ENCODE data around the gene CAPN5.
A peak's percentile ranks its signal among the peaks of the same experiment; 100 is the strongest.
"Not testable (repeated sequence)": the region's sequence is repeated elsewhere in the genome, so short reads cannot be mapped to it uniquely, and the experiment has no call there.

The CAPN5 gene

DNA sequence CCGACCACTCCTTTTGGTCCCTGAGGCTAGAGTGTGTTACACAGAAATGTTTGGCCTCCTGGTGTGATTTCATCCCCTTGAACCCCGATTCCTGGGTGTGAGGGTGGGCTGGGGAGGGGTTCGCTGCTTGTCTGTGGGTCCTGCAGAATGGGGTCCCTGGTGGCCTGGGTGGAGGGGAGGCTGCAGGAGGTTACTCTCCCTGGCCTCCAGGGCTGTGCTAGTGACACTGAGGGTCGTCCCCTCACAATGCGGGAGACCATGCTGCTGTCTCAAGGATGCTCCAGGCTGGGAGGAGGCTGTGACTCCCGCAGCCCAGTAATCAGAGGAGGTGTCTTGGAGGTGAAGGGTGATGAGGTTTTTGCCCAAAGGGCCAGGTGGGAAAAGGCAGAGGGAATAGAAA lies 18.9 kb downstream of the CAPN5 start:
- no peak for DNase-seq

DNA sequence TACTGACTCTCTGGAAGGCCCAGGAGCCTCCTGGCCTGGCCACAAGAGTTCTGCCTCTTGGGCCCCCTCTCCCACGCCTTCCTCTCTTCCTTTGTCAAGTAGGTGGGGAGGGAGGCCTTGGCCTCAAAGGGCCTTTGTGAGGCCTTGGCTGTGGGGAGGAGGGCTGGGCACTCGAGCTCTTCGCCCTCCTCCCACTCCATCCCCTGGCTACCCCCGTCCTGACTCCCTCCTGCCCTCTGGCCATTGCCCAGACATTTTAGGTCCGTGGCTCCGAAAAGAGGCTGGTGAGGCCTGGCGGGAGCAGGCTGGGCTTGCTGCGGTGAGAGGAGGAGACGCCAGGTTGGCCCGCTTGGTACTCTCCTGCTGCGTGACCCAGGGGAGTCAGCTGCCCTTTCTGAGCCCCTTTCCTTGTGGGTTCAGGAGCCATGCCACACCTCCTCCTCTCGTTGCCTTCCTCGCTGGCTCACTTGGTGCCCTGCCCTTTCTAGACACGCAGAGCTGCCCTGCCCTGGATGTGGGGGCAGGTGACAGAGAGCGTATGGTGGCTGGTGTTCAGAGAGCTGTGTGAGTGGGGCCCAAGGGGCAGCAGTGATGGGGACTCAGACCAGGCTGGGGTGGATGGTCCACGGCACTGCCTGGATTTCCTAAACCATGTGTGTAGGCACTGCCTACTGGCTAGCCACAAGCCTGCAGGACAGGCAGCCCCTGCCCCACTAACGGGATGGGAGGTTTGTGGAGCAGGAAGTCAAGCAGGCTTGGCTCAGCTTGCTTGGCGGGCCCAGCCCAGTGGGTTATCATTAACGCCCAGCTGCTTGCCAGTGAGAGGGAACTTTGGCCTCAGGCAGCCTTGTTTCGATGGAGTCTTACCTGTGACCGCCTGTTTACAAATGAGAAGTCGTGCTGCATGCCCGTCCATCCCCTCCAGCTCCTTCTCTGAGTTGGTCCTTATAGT lies 20.0 kb downstream of the CAPN5 start:
- no peak for DNase-seq

DNA sequence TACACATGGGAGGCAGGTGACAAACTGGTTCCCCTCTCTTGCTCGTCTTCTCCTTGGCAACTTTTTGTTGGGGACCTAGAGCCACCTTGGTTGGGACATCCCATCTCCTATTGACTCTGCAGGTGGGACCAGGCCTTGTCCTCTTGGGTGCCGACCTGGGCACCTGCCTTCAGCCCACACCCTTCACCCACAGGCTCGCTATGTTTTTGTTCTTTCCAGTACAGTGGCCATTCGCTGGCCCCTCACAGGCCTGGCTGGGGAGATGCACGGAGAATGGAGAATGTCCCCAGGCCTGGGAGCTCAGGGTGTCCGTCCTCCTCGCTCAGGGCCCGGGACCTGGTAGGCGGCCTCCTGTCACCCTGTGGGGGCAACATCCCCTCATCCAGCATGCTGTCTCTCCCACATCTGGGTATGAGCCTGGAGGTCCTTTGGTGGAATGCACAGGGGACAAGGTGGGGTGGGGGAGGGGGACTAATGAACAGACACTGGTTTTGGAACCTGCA lies 21.0 kb downstream of the CAPN5 start:
- DNase-seq: no peak

DNA sequence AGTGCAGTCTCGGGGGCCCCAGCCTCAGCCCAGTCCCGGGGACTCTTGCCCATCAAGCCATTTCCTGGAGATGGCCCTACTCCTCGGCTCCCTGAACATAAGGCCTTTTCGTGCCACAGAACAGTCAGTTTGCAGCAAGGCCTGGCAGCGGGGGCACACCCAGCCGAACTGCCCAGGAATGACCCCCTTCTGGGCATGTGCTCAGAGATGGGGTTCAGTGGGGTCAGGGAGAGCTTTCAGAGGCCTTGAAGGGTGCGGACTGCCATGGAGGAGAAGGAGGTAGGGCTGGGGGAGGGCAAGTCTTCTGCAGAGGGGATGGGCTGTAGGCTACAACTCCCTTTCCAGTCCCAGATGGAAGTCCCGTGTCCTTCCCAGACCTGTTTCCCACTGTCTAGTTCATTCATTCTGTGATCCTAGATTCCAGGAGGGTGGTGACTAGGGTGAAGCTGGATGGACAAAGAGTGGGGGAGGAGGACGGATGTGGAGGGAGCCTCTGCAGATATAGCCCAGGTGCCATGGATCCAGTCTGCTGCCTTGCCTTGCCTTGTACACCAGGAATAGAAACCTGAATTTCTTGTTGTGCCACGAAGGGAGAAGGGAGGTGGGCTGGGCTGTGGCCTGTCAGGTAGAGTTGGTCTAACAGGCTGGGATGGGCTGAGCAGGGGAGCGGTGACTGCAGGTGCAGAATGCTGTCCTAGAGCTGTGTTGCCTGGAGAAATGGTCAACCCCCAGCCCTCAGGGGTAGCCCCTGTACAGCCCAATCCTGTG lies 21.6 kb downstream of the CAPN5 start:
- DNase-seq: no peak

DNA sequence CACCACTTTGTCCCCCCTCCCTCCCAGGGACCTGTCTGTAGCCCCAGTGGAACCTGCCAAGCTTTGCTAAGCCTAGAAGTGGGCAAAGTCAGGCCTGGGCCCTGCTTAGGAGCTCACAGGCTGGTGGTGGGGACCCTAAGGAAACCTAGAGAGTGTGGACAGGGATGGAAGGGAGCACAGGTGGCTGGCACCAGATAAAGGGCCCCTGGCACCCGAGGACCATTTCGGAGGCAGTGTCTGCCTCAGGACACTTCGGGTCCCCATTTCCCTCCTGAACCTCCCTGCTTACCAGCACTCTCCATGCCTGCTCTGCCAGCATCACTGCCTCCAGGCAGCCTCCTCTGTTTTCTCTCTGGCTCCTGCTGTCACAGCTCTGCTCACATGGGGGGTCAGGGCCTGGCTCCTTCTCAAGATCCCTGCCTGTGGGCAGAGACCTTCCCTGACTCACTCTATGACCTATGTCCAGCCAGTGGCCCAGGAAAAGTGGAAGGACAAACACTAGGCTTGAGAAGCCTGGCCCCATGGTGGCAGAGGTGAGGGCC lies 22.3 kb downstream of the CAPN5 start:
- DNase-seq: no peak

DNA sequence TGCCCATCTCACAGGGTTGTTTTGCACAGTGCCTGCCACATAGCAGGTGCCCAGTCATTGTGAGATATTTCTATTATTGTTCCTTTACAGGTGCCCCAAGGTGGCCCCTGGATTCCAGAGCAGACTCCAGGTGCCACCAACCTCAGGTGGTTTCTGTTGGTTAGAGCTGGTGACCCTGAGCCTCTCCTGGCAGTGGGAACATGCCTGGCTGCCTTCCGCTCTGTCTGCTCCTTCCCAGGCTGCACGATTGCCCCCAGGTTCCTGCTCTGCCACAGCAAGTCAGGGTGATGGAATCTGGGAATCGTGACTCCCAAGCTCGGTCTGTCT lies 23.2 kb downstream of the CAPN5 start:
- no peak for DNase-seq

DNA sequence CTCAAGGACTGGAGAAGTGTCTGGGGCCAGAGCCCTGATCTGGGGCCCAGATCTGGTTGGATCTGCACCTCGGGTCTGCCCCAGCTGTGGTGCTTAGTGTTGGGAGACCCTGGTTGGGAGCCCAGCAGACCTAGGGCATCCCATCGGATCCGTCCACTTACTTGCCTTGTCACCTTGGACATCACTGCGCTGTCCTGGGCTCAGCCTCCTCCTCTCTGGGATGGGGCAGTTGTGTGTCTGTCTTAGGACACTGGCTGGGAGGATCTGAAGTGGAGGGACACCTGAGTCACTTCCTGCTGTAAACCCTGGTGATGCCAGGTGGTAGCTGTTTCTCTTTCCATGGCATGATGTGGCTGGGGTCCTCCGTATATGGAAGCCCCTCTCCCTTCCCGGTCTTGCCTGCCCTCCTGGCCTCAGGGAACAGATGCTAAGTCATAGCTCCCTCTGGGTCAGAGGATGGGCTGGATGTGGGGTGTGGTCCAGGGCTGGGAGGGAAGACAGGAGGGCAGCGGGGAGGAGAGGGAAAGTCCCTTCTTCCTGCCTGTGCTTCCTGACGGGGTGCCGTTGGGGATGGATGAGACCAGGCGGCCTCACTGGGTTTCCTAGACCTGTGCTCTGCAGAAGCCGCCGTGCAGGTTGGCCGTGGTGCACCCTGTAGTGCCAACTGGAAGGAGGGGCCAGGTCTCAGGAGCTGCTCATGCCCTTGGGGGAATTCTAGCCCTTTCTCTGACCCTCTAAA lies 23.8 kb downstream of the CAPN5 start:
- no peak for DNase-seq

DNA sequence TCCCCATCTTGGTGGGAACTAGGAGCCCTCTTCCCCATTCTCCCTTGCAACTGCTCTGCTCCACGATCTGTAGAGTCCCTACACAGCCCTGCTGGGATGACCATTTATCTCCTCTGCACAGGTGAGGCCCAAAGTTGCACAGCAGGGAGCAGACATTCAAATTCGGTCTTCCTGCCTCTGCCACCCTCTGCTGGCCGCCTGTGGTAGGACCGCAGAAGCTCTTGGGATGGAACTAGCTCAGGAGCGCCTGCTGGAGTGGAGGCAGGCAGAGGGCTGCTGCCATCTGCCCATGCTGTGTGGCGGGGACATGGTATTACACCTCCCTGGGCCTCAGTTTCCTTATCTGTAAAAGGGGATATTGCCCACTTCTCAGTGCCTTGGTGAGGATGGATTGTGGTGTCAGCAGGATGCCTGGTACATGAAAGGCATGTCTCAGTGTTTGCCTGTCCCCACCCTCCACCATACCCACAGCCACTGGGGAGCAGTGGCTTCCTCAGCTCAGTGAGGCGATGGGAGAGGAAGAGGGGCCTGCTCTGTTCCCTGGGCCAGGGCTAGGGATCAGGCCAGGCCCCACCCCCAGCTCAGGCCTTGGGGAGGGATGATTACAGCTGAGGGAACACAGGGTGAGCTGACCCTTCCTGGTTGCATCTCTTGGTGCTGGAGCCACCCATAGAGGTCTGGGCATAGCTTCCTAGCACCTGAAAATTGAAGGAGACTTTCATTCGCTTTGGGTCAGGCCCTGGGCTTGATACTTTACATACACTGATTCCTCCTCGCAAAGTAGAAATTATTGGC lies 24.6 kb downstream of the CAPN5 start:
- DNase-seq: peak; percentile 7

DNA sequence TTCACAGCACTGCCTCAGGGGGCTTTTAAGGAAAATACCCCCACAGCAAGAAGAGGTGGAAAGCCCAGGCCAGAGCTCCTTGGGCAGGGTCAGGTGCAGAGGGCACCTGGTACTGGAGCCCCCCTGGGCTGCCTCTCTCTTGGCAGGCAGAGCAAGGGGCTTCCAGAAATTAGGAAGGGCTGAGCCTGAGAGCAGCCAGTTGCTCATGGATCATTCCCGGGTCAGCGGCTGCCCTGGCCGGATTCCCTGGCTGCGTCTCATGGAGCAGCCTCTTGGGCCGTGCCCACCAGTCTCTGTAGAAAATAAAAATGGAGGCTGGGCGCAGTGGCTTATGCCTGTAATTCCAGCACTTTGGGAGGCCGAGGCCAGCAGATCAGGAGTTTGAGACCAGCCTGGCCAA lies 25.6 kb downstream of the CAPN5 start:
- no peak for DNase-seq

DNA sequence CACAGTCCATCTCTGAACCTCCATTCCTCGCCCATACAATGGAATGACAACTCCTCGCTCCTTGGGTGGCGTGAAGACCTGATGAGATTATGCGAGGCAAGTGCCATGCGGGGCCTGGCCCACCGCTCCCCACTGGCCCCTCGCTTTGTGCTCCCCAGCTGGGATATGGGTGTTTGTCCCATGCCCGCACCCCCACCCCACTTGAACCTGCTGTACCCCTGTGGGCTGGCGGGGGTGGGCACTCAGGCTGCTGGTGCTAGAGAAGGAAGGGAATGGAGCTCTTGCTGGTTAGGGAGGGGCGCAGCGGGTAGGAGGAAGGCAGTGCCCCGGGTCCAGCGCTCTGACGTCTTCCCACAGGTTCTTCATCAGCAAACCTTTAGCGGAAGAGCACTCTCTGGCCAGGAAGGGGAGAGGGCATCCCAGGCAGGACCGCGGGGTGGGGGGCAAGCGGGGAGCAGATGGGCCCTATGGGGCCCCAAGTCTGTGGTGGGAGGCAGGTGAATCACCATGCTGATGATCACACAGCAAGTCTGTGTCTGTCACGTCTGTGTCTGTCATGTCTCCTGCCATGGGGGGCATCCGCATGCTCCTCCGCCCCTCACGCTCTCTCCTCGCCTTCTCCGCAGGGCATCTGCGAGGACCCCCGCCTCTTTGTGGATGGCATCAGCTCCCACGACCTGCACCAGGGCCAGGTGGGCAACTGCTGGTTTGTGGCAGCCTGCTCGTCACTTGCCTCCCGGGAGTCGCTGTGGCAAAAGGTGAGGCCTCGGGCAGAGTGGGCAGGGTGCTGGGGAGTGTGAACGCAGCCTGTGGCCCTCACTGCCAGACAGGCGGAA lies 26.5 kb downstream of the CAPN5 start:
- no peak for DNase-seq

DNA sequence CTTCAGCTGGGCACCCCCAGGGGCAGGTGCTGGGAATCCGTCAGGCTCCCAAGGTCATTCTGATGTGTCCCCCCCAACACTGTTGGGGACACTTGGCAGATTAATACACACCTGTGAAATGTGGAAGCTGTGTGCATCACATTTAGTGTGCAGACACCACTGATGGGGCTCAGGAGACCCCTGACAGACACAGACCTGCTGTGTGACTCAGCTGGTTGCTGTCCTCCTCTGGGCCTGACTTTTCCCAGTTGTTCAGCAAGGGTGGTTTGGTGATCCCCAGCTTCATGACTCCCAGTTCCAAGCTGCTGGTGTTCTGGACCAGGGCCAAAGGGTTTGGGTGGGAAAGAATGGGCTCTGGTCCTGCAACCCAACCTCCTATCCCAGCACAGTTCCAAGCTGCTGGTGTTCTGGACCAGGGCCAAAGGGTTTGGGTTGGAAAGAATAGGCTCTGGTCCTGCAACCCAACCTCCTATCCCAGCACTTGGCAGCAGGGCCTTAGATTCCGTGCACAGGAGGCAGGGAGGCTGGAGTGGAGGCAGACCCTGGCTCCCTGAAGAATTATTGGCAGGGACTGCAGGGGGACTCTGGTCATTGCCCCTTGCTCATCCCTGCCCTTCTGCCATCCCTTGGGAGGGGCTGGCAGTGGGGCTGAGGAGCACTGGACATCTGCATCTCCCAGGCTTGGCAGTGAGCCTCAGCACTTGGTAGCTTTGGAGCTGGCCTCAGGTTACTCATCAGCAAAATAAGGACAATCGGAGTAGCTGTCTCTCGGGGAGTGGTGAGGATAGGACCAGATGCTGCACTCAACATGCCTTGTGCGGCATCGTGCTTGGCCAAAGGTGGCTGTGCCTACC lies 27.4 kb downstream of the CAPN5 start:
- no peak for DNase-seq

DNA sequence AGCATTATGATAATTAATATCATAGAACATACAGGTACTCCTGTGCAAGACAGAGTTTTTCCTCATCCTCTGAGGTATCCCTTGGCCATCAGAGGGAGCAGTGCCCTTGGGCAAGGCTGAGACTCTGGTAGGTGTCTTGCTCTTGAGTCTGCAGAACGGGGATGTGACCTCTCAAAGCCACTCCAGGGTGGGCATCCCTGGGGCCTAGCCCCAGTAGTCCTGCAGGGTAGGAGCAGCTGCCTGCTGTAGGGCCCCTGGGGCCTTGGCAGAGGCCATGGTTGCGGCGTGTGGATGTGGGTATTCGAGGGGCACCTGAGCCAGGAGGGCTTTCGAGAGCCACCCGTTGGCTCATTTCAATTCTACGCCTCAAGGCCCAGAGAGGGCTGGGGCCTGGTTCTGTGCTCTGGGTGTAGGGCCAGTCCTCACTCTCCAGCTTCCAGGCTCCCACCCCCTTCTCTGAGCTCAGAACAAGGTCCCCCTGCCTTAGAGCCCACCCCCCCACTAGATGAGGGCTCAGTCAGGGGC lies 28.1 kb downstream of the CAPN5 start:
- no peak for DNase-seq

DNA sequence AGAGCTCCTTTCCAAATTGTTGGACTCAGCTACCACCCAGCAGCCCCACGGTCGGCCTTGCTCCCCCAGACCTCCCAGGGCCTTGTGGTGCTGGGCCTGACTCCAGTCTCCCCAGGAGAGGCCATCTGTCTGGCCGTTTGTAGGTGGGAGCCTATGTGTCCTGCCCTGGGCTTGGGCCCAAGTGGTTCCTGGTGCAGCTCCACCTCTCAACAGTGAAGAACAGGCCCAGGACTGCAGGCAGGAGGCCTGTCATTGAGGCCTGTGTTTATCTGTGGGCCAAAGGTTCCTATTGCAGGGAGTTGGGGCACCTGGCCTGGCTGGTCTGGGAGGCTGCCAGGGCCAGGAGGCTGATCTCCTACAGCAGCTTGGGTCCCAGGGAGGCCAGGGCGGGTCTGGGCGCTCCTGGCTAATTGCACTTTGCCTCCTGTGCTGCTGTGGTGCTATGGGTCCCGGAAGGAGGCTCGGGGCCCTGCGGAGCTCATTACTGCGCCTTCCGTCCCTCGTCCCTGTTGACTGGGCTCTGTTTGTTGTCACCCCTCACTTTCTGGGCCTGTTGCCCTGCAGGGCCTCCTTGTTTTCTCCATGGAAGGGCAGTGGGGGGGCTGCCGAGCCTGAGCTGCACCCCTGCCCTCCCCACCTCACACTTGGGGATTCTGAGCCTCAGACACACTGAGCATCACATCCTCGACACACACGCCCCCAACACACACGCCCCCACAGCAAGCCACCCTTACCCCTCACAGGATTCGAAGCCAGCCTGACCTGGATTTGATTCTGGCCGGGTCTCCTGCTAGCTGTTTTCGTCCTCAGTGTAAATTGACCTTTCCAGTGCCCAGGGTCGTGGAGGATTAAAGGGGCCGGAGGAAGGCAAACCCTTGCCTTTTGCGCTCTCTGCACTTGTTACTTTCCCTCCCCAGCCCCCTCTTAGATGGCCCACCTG lies 29.1 kb downstream of the CAPN5 start:
- DNase-seq: no peak

DNA sequence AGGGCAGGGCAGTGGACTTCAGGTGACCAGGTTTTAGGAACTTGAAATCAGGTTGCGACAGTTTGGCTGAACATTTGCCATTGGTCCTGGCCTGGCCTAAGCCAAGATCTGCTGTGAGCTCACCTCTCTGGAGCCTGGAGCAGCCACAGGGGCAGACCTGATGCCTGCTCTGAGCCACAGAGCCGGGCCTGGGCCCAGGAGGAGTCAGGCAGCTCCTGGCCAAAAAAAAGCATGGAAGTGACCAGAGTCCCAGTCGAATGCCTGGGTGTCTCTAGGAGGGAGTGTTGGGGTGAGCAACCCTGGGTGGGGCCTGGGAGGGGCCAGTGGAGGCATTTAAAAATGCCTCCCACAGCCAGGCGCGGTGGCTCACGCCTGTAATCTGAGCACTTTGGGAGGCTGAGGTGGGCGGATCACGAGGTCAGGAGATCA lies 29.8 kb downstream of the CAPN5 start:
- no peak for DNase-seq

DNA sequence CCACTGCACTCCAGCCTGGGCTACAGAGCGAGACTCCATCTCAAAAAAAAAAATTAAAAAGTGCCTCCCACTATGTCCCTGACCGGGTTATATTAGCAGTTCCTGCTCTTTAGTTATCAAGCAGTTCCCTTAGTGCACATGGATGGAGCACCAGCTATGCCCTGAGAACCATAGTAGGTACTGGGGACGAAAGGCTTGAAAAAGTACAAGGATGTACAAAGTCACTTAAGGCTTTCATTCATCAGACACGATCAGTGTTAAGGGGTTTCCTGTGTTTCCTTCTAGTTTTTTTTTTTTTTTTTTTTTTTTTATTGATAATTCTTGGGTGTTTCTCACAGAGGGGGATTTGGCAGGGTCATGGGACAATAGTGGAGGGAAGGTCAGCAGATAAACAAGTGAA lies 30.4 kb downstream of the CAPN5 start:
- DNase-seq: not testable (repeated sequence)

DNA sequence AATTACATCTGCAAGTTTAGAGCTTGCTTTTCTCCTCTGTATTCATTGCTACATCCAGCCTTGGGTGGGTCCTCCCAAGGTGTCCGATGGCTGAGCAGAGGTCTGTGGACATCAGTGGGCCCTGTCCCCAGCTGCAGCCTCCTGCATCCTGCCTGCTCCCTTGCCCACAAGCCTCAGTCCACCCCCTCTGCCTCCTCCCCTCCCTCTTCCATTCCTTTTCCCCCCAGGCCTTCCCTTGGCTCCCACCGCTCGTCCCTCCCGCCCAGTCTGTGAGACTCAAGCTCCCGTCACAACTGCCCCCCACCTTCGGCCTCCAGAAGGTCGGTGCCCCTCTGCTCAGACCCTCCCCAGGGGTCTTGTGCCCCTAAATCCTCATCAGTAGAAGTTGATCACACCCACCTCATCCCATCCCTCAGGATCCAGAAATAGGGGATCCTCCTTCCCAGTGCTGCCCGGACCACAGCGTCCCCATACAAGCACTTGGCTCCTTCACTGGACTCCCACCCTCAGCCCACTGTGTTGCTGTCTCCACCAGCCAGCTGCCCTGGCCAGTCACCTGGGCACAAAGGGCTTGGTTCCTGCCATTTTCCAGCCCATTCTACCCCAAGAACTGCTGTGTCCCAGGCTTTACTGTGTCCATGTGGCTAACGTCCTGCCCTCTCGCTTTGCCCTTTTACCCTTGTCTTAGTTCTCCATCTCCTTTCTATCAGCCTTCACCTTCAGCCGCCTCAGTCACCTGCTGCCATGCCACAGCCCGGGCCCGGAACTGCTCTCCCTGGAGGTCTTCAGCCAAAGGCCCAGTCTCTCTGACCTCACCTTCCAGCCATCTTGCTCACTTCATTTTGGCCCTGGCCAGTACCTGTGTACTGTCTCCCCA lies 33.6 kb downstream of the CAPN5 start:
- no peak for DNase-seq

DNA sequence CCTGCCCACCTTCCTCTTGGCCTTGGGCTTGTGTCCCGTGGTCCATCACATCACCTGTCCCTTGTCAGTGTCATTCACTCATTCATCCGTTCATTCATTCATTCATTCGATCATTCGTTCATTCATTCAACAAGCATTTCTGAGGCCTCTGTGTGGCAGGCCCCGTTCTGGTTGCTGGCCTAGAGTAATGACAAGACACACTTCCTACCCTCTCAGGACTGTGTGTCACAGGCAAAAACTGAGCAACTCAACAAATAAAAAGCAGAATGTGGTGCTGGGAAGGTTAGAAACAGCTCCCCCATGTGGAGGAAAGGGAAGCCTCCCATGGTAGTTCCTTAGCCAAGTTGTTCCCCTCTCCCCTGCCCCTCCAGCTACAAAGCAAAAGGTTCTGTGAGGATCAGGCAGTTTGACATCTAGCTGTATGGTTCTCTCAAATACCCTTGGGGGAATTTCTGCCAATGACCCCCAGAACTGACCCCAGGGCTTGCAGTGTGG lies 34.3 kb downstream of the CAPN5 start:
- no peak for DNase-seq
